Endothelial cell of umbilical vein (primary cell): ENCODE results near the gene BNIP5. TPM values are rescaled to one million over a fixed set of nuclear protein-coding genes. Genes with fewer than 3 reads are reported as not detected.

Experiments
- BruUV-seq: library from RNA; stranded (reverse); fragments of 400-500 nt; replicated peaks from 2 replicates; lab custom pipeline; 2021; lab: Mats Ljungman, UMichigan
- CTCF ChIA-PET: fragments of 300-600, 350-600 bp; sonication (Branson Sonifier 250); formaldehyde crosslinking; loops from one replicate; lab custom pipeline; 2021; ENCODE audit warnings: antibody characterized with exemption, inconsistent platforms; lab: Charles Lee
- POLR2A ChIA-PET: fragments of 300-600, 350-600 bp; sonication (Branson Sonifier 250); formaldehyde crosslinking; loops from one replicate; lab custom pipeline; 2021; ENCODE audit warnings: antibody characterized with exemption, inconsistent platforms; lab: Charles Lee
- DNase-seq: peaks from one replicate; pipeline ENCODE4 v3.0.0-alpha.2; 2011; ENCODE audit warnings: low read depth, low spot score
- FAIRE-seq: peaks from 2 replicates; lab custom pipeline; 2011; peaks lifted over from hg19 to GRCh38; lab: Jason Lieb, UNC
- H2AFZ ChIP-seq: 2 replicates; pipeline ENCODE4 v1.6.0; 2012; ENCODE audit warnings: low read depth, low read length, control low read depth, inconsistent platforms
- H3K27ac ChIP-seq: 2 replicates; pipeline ENCODE4 v1.5.1; 2011; ENCODE audit warnings: low read depth, mild to moderate bottlenecking, control low read depth, low read length, moderate library complexity; ENCODE audit not compliant: insufficient read depth
- H3K27me3 ChIP-seq, 2 experiments: 2 replicates each; pipeline versions ENCODE4 v1.6.0 to v1.6.1; 2011; ENCODE audit warnings: low read length in 2 of 2, mixed read lengths in 1 of 2; ENCODE audit not compliant: control insufficient read depth in 2 of 2, insufficient read depth in 2 of 2
- H3K36me3 ChIP-seq, 2 experiments: 2 replicates in 1 of 2; 3 replicates in 1 of 2; pipeline ENCODE4 v1.5.1; 2011; ENCODE audit warnings: low read length in 2 of 2, mild to moderate bottlenecking in 1 of 2, moderate library complexity in 1 of 2; ENCODE audit not compliant: control insufficient read depth in 2 of 2, insufficient read depth in 2 of 2; ENCODE audit errors: extremely low read depth in 1 of 2
- H3K4me1 ChIP-seq: 3 replicates; pipeline ENCODE4 v1.5.1; 2011; ENCODE audit warnings: mild to moderate bottlenecking, low read length; ENCODE audit not compliant: control insufficient read depth, insufficient read depth; ENCODE audit errors: extremely low read depth
- H3K4me2 ChIP-seq: 2 replicates; pipeline ENCODE4 v1.6.1; 2011; ENCODE audit warnings: low read length, control low read depth, mixed read lengths; ENCODE audit not compliant: insufficient read depth
- H3K4me3 ChIP-seq, 3 experiments: fragments of 200-600 bp in 1 of 3; sonication (generic), shearing (Covaris generic) in 1 of 3; replicated peaks in 1 of 3; 2 replicates each; pipeline ENCODE4 v1.5.1; 2011 to 2016; ENCODE audit warnings: control low read depth in 3 of 3, low read length in 3 of 3, mild to moderate bottlenecking in 2 of 3, inconsistent platforms in 1 of 3, low read depth in 1 of 3, moderate library complexity in 1 of 3; ENCODE audit not compliant: insufficient read depth in 1 of 3
- H3K79me2 ChIP-seq: 2 replicates; pipeline ENCODE4 v1.6.0; 2012; ENCODE audit warnings: low read length, inconsistent platforms; ENCODE audit not compliant: control insufficient read depth, insufficient read depth
- H3K9ac ChIP-seq: replicated peaks from 2 replicates; pipeline ENCODE3; 2011; ENCODE audit warnings: low read length, control low read depth; ENCODE audit not compliant: insufficient read depth; ENCODE audit errors: extremely low read depth
- H3K9me1 ChIP-seq: replicated peaks from 3 replicates; pipeline ENCODE4 v1.6.0; 2011; ENCODE audit warnings: mild to moderate bottlenecking, low read length; ENCODE audit not compliant: control insufficient read depth, insufficient read depth; ENCODE audit errors: extremely low read depth
- H3K9me3 ChIP-seq: replicated peaks from 2 replicates; pipeline ENCODE4 v1.5.1; 2012; ENCODE audit warnings: low read length, inconsistent platforms; ENCODE audit not compliant: control insufficient read depth, insufficient read depth
- H4K20me1 ChIP-seq: replicated peaks from 2 replicates; pipeline ENCODE3; 2011; ENCODE audit warnings: mild to moderate bottlenecking, low read length; ENCODE audit not compliant: control insufficient read depth, insufficient read depth; ENCODE audit errors: extremely low read depth
- EZH2 ChIP-seq: IDR thresholded peaks from 2 replicates; pipeline ENCODE4 v1.6.1; 2012; ENCODE audit warnings: borderline replicate concordance, low read depth, mild to moderate bottlenecking, moderate library complexity, low read length, inconsistent platforms; ENCODE audit not compliant: severe bottlenecking
- FOS ChIP-seq: IDR thresholded peaks from 2 replicates; pipeline ENCODE4 v1.6.1; 2011; ENCODE audit warnings: mild to moderate bottlenecking, low read length, moderate library complexity, borderline replicate concordance; ENCODE audit not compliant: insufficient read depth
- GATA2 ChIP-seq: IDR thresholded peaks from 2 replicates; pipeline ENCODE4 v1.7.0; 2011; ENCODE audit warnings: low read depth, mild to moderate bottlenecking, moderate library complexity, mixed read lengths, low read length; ENCODE audit not compliant: insufficient read length, insufficient read depth
- JUN ChIP-seq: IDR thresholded peaks from 2 replicates; pipeline ENCODE4 v1.6.1; 2011; ENCODE audit warnings: borderline replicate concordance, low read depth; ENCODE audit not compliant: insufficient read length, insufficient read depth
- MYC ChIP-seq: IDR thresholded peaks from one replicate; pipeline ENCODE4 v1.6.1; 2011; ENCODE audit warnings: mild to moderate bottlenecking, low read depth, low read length
- POLR2A ChIP-seq: IDR thresholded peaks from 2 replicates; pipeline ENCODE4 v1.6.1; 2012; ENCODE audit warnings: low read depth, mild to moderate bottlenecking, control low read depth, low read length
- POLR2AphosphoS5 ChIP-seq: IDR thresholded peaks from 2 replicates; pipeline ENCODE4 v1.6.1; 2012; ENCODE audit warnings: low read depth, mild to moderate bottlenecking, control low read depth, low read length, moderate library complexity; ENCODE audit not compliant: insufficient read depth
- dilution Hi-C: fragments of 300-500 bp; cut with MboI; formaldehyde crosslinking; loops from one replicate; pipeline ENCODE4 v1.15.0; 2019; ENCODE audit warnings: low sequenced_read_pairs; ENCODE audit not compliant: extremely low pct_ligation_motif_present
- intact Hi-C: fragments of 100-400 bp; cut with micrococcal nuclease; formaldehyde crosslinking; loops from one replicate; pipeline ENCODE4 v1.10.0; 2022
- polyA plus RNA-seq, 4 experiments: library from polyadenylated mRNA; depleted of rRNA in 3 of 4; stranded (reverse) in 3 of 4; unstranded in 1 of 4; fragments of >200 nt; gene quantifications; 2 replicates each; pipeline versions ENCODE4 v1.2.1 to v1.2.3, GENCODE V29; 2011 to 2012; ENCODE audit warnings: missing spikeins in 1 of 4
- total RNA-seq: library from RNA; stranded (reverse); gene quantifications from 2 replicates; pipeline ENCODE4 v1.2.3, GENCODE V29; 2021
- TF ChIP-seq, protein P1 (sequence below): IDR thresholded peaks from 2 replicates; pipeline ENCODE4 v1.6.1; 2011; ENCODE audit not compliant: insufficient read depth, insufficient read length
- TF ChIP-seq, protein P2 (sequence below), 2 donors: IDR thresholded peaks; 1 replicate in 1 of 2; 2 replicates in 1 of 2; pipeline ENCODE4 v1.5.1; 2011; ENCODE audit warnings: low read length in 2 of 2, mild to moderate bottlenecking in 2 of 2, moderate library complexity in 2 of 2, control low read depth in 1 of 2, inconsistent platforms in 1 of 2, low read depth in 1 of 2; ENCODE audit not compliant: insufficient read depth in 1 of 2; ENCODE audit errors: extremely low read depth in 1 of 2

BNIP5 gene
- total and polyA plus RNA-seq, 2 donors (not counting 3 experiments of a cell fraction or from before 2014, with no cell fraction given) = not detected

DNA sequence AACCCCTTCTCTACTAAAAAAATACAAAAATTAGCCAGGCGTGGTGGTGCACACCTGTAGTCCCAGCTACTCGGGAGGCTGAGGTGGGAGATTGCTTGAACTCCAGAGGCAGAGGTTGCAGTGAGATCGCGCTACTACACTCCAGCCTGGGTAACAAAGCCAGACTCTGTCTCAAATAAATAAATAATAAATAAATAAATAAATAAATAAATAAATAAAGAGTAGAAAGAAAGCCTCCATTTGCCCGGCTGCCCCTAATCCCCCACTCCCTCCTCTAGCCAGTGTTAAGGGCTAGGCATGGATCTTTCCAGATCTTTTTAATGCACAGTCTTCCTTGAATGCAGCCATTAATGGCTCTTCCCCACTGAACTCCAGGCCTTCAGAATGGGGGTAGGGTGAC is 63.6 kb downstream of the BNIP5 start:
- H3K9me3 ChIP-seq = no peaks in the 10 kb centered on the region
- no peaks in the 10 kb centered on the region for H3K9me1 ChIP-seq
- no peak overlapping the region for H3K9ac ChIP-seq
- H3K36me3 ChIP-seq = no peaks in the 10 kb centered on the region
- no peaks in the 10 kb centered on the region for H4K20me1 ChIP-seq
- FAIRE-seq (no peak), DNase-seq (no peak)
- no peak overlapping the region for H3K4me2 ChIP-seq
- H2AFZ ChIP-seq = no peak overlapping the region
- intact Hi-C loops (no loop called here), dilution Hi-C loops (no loop called here)
- H3K4me3 ChIP-seq = no peak overlapping the region
- TF ChIP-seq, protein P1, sequence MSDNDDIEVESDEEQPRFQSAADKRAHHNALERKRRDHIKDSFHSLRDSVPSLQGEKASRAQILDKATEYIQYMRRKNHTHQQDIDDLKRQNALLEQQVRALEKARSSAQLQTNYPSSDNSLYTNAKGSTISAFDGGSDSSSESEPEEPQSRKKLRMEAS = no peak
- TF ChIP-seq POLR2AphosphoS5 (no peak), POLR2A (no peak), FOS (no peak), MYC (no peak), EZH2 (no peak), GATA2 (no peak), JUN (no peak)
- TF ChIP-seq, protein P2, sequence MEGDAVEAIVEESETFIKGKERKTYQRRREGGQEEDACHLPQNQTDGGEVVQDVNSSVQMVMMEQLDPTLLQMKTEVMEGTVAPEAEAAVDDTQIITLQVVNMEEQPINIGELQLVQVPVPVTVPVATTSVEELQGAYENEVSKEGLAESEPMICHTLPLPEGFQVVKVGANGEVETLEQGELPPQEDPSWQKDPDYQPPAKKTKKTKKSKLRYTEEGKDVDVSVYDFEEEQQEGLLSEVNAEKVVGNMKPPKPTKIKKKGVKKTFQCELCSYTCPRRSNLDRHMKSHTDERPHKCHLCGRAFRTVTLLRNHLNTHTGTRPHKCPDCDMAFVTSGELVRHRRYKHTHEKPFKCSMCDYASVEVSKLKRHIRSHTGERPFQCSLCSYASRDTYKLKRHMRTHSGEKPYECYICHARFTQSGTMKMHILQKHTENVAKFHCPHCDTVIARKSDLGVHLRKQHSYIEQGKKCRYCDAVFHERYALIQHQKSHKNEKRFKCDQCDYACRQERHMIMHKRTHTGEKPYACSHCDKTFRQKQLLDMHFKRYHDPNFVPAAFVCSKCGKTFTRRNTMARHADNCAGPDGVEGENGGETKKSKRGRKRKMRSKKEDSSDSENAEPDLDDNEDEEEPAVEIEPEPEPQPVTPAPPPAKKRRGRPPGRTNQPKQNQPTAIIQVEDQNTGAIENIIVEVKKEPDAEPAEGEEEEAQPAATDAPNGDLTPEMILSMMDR (IDR thresholded peaks at IDR 0.05; ENCODE audit: extremely low read depth in 1 of 2, insufficient read depth in 1 of 2, low read depth in 1 of 2, low read length in 2 of 2) = no peak
- ChIA-PET CTCF (no interaction called here), POLR2A (no interaction called here)
- no peaks in the 10 kb centered on the region for H3K4me1 ChIP-seq
- H3K79me2 ChIP-seq = no peaks in the 10 kb centered on the region
- no peak overlapping the region for H3K27ac ChIP-seq
- H3K27me3 ChIP-seq = peaks cover 25 to 26% of the 10 kb centered on the region in 2 experiments
- BruUV-seq = no TSS peak
